NB4 (cell line): ENCODE results near the gene CHST6.

ENCODE experiments used
- POLR2A ChIP-seq: IDR thresholded peaks from 2 replicates; pipeline ENCODE4 v1.6.1; 2011; ENCODE audit warnings: mild to moderate bottlenecking; ENCODE audit not compliant: insufficient read length; ENCODE audit errors: extremely low read depth
- TF ChIP-seq, protein P1 (sequence below): IDR thresholded peaks from 2 replicates; pipeline ENCODE4 v1.6.1; 2011; ENCODE audit warnings: low read depth, low read length
- TF ChIP-seq, protein P2 (sequence below): IDR thresholded peaks from one replicate; pipeline ENCODE4 v1.5.1; 2012; ENCODE audit warnings: low read depth, low read length

DNA sequence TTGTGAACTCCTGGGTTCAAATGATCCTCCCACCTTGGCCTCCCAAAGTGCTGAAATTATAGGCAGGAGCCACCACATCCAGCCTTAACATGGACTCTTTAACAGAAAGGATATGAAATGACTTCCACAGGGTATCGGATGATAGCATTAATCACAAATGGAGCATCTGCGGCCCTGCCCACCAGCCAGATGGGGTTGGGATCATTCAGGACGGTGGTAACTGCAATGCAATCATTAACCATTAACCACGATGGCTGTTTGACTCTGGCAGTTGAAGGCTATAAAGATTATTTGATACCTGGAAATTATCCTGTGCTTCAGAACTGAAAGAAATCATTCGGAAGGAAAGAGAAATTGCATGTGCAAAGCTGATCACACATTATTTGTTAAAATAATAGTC lies 46.0 kb upstream of the CHST6 start:
- TF ChIP-seq, protein P1, sequence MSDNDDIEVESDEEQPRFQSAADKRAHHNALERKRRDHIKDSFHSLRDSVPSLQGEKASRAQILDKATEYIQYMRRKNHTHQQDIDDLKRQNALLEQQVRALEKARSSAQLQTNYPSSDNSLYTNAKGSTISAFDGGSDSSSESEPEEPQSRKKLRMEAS = no peak
- TF ChIP-seq, protein P2, sequence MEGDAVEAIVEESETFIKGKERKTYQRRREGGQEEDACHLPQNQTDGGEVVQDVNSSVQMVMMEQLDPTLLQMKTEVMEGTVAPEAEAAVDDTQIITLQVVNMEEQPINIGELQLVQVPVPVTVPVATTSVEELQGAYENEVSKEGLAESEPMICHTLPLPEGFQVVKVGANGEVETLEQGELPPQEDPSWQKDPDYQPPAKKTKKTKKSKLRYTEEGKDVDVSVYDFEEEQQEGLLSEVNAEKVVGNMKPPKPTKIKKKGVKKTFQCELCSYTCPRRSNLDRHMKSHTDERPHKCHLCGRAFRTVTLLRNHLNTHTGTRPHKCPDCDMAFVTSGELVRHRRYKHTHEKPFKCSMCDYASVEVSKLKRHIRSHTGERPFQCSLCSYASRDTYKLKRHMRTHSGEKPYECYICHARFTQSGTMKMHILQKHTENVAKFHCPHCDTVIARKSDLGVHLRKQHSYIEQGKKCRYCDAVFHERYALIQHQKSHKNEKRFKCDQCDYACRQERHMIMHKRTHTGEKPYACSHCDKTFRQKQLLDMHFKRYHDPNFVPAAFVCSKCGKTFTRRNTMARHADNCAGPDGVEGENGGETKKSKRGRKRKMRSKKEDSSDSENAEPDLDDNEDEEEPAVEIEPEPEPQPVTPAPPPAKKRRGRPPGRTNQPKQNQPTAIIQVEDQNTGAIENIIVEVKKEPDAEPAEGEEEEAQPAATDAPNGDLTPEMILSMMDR = no peak
- TF ChIP-seq POLR2A = no peak
